ENCODE results near the gene MOCS3. TPM values are rescaled to one million over a fixed set of nuclear protein-coding genes. Genes with fewer than 3 reads are reported as not detected.

MOCS3 gene
- total and polyA plus RNA-seq, 10 of the 15 experiments (the other 5 are each of a cell fraction or from before 2014, with no cell fraction given) = 0.87 to 5.9 (median 3.6) TPM

- peak overlapping the region; percentile 96 for H3K27ac ChIP-seq (ENCODE audit: control insufficient read depth, insufficient read depth)
- peak overlapping the region; percentile 46 for H3K4me2 ChIP-seq (ENCODE audit: control insufficient read depth, insufficient read depth)
- no peaks in the 10 kb centered on the region for H3K27me3 ChIP-seq (replicated peaks in 1 of 2; ENCODE audit: control insufficient read depth in 2 of 2, insufficient read depth in 2 of 2, low read length in 1 of 2)
- H3K4me3 ChIP-seq = peak overlapping the region; percentile 88
- peaks cover 13% of the 10 kb centered on the region for H3K4me1 ChIP-seq (ENCODE audit: control insufficient read depth, insufficient read depth, low read length)
- peaks cover 0 to 7% of the 10 kb centered on the region in 2 experiments; a peak in 2 of 4 replicates for H3K36me3 ChIP-seq (ENCODE audit: control insufficient read depth in 2 of 2, insufficient read depth in 2 of 2, low read length in 1 of 2)
- DNase-seq (ENCODE audit: low read depth, low spot score) = no peak
- POLR2A ChIA-PET = interaction anchor here (0.6 to 1.9 kb wide), 4 partner anchors 26 to 622 kb away, joined by 3 to 17 read pairs (median 8); partner anchors contain the start of genes ADNP and BCAS4
- peaks cover 64% of the 10 kb centered on the region for H3K79me2 ChIP-seq (ENCODE audit: control insufficient read depth, insufficient read depth, low read length)
- CTCF ChIA-PET = interaction anchor here (0.5 to 3.2 kb wide), 8 partner anchors 21 to 167 kb away, joined by 3 to 34 read pairs (median 12); partner anchors contain the start of genes ADNP and BCAS4
- SMC1A ChIA-PET (ENCODE audit: uncharacterized antibody, unreplicated experiment) = interaction anchor here (0.9 to 1.8 kb wide), 3 partner anchors 10 to 163 kb away, joined by 4 to 6 read pairs (median 5); partner anchors contain the start of gene BCAS4
- peak overlapping the region; percentile 90 for H3K9ac ChIP-seq (ENCODE audit: control insufficient read depth, insufficient read depth, low read length)
- no peak for ATAC-seq
- TF ChIP-seq SREBF1 (IDR thresholded peaks at IDR 0.05; ENCODE audit: low read length) (no peak), HCFC1 (IDR thresholded peaks at IDR 0.05; ENCODE audit: low read length) (no peak), CREB1 (IDR thresholded peaks at IDR 0.05; ENCODE audit: low read depth) (no peak), POLR2AphosphoS5 (IDR thresholded peaks at IDR 0.05; ENCODE audit: low read length) (no peak), MEF2B (IDR thresholded peaks at IDR 0.05; ENCODE audit: partially characterized antibody, poor library complexity, severe bottlenecking) (no peak), MAX (IDR thresholded peaks at IDR 0.05; ENCODE audit: low read depth, low read length) (no peak), ZNF24 (IDR thresholded peaks at IDR 0.05) (no peak), RAD51 (IDR thresholded peaks at IDR 0.05) (no peak)
- TF ChIP-seq, protein P1, sequence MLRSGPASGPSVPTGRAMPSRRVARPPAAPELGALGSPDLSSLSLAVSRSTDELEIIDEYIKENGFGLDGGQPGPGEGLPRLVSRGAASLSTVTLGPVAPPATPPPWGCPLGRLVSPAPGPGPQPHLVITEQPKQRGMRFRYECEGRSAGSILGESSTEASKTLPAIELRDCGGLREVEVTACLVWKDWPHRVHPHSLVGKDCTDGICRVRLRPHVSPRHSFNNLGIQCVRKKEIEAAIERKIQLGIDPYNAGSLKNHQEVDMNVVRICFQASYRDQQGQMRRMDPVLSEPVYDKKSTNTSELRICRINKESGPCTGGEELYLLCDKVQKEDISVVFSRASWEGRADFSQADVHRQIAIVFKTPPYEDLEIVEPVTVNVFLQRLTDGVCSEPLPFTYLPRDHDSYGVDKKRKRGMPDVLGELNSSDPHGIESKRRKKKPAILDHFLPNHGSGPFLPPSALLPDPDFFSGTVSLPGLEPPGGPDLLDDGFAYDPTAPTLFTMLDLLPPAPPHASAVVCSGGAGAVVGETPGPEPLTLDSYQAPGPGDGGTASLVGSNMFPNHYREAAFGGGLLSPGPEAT (IDR thresholded peaks at IDR 0.05; ENCODE audit: low read depth) = no peak
- no TSS peak for BruUV-seq (replicated peaks)
- in situ Hi-C loops (cut with MboI) (no loop called here), intact Hi-C loops (cut with micrococcal nuclease; ENCODE audit: unreplicated experiment) (no loop called here)
- H2AFZ ChIP-seq (ENCODE audit: control insufficient read depth, low read depth, low read length) = no peak overlapping the region
- no peak for FAIRE-seq
- RAD21 ChIA-PET (ENCODE audit: unreplicated experiment) = interaction anchor here (0.9 to 2.5 kb wide), 7 partner anchors 24 to 169 kb away, joined by 3 to 29 read pairs (median 4); partner anchors contain the start of gene BCAS4
- H3K9me3 ChIP-seq (replicated peaks; ENCODE audit: control insufficient read depth, insufficient read depth, low read length) = no peaks in the 10 kb centered on the region
- H4K20me1 ChIP-seq (ENCODE audit: control insufficient read depth, insufficient read depth) = no peaks in the 10 kb centered on the region
- WGBS (ENCODE audit: insufficient coverage, insufficient replicate concordance, low lambda C conversion rate, missing lambda C conversion rate) = 8% methylated on average over 7 of the region's 7 CpGs
These were observed 1.3 kb upstream of the MOCS3 start for GRCh38 chr20:50957276-50957675.
